ENCODE measurements around the gene MYOM1. TPM values are rescaled to one million over a fixed set of nuclear protein-coding genes. Genes with fewer than 3 reads are reported as not detected.
A peak's percentile ranks its signal among the peaks of the same experiment; 100 is the strongest.

Gene MYOM1
- total RNA-seq, 4 donors from 2014 or later = 13.3 to 31.7 (median 16.5) TPM

DNA sequence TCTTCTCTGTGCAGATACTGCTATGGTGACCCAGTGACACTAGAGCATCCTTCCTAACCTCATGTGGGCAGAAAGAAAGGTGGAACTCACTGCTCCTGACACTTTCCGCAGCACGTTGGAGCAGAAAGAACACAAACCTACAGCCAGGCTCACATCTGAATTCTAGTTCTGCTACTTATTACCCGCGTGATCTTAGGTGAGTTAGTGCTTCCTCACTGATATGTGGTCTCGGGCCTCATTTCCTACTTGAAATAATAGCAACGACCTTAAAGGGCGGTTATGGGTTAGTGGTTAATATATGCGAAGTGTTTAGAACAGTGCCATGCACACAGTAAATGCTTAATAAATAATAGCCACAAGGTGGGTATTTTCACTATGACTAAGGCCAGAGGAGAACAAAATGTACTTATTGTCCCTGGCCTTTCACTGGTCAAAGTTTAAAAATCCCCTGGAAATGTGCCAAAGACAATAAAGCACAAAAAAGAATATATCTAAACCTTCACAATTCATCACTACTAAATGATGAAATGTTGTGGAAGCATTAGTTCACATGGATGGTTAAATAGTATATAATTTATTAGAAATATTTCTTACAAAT is 66.6 kb downstream of the MYOM1 start:
- WGBS = 86% methylated on average over 8 of the region's 8 CpGs
- intact Hi-C loops (cut with DNase I) = loop anchor here (2.0 kb wide), 1 partner anchor 92 kb away; no protein-coding TSS in a partner anchor
- H3K4me3 ChIP-seq = no peak overlapping the region
- DNase-seq (ENCODE audit: extremely low spot score) = no peak
- H3K4me1 ChIP-seq = peaks cover 17 to 36% (median 22%) of the 10 kb centered on the region in 4 donors
- TF ChIP-seq EP300 (IDR thresholded peaks at IDR 0.05) (no peak), POLR2AphosphoS5 (IDR thresholded peaks at IDR 0.05) (no peak), POLR2A (IDR thresholded peaks at IDR 0.05; ENCODE audit: low read depth) (no peak), CTCF (IDR thresholded peaks at IDR 0.05) (no peak)
- peaks cover 0 to 4% (median 0%) of the 10 kb centered on the region in 4 donors for H3K36me3 ChIP-seq
- no peaks in the 10 kb centered on the region for H3K27me3 ChIP-seq
- peak overlapping the region in 3 of 4 donors; percentile 7 to 57 (median 52) for H3K27ac ChIP-seq (replicated peaks in 1 of 4)
- no peaks in the 10 kb centered on the region for H3K9me3 ChIP-seq

DNA sequence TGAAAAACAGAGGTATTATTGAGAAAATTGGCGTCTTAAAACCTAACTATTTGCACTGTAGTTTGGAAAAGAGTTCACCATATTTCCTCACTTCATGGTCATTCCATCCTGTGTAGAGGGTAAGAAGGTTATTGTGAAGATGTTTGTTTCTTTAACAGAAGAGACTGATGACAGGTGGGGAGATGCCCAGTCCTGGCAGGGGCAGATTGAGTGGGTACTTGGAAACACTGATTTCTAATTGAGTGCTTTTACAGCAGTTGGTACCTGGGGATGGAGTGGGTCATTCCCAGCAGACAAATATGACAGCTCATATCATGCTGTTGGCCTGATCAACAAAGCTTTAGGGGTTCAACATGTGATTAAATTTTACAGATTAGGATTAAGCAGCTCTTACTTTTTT is 67.5 kb downstream of the MYOM1 start:
- peak overlapping the region in 2 of 4 donors; percentile 7 to 52 for H3K27ac ChIP-seq (replicated peaks in 1 of 4)
- H3K4me1 ChIP-seq = peaks cover 17 to 36% (median 22%) of the 10 kb centered on the region in 4 donors
- H3K9me3 ChIP-seq = no peaks in the 10 kb centered on the region
- TF ChIP-seq CTCF (IDR thresholded peaks at IDR 0.05) (no peak), POLR2A (IDR thresholded peaks at IDR 0.05; ENCODE audit: low read depth) (no peak), POLR2AphosphoS5 (IDR thresholded peaks at IDR 0.05) (no peak), EP300 (IDR thresholded peaks at IDR 0.05) (no peak)
- no peak for DNase-seq (ENCODE audit: extremely low spot score)
- 79% methylated on average over 1 of the region's 1 CpG for WGBS
- H3K36me3 ChIP-seq = peaks cover 0 to 8% (median 0%) of the 10 kb centered on the region in 4 donors
- intact Hi-C loops (cut with DNase I) = loop anchor here (2.0 kb wide), 1 partner anchor 93 kb away; no protein-coding TSS in a partner anchor
- no peak overlapping the region for H3K4me3 ChIP-seq
- H3K27me3 ChIP-seq = no peaks in the 10 kb centered on the region

DNA sequence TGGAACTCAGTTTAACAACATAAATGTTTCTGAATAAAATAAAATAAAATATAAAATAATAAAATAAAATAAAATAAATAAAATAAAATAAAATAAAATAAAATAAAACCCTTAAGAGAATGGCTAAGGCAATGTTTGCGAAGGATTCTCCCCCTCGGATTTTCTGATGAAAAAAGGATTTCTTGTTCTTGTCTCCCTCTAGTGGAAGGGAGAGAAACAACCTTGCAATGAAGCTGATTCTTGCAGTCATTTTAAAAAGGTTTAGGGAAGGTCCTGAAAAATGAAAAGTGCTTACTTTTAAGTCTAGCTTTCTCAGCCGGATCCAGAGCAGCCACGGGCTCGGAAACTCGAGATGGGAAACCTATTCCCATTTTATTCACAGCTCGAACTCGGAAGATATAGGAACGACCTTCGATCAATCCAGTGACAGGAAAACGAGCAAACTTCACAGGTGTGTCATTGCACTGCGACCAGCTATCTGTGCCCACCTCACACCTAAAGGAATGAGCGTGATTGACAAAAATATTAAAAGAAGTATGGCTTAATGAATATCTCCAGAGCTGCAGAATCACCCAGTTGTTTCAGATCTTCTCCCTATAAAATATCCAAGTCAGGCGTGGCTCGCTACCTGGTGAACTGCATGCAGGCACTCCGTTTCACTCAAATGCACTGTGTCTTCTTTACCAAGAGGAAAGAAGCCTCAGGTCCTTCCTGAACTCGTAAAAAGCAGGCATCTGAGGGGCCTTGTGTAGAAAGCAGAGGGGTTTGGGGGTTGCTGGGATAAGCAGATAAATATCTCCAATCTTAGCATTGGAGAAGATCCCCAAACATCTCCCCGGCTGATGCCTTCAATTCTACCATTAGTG is 68.1 kb downstream of the MYOM1 start:
- intact Hi-C loops (cut with DNase I) = loop anchor here (2.0 kb wide), 1 partner anchor 93 kb away; no protein-coding TSS in a partner anchor

GRCh38 chr18:3150688-3151087 is 69.1 kb downstream of the MYOM1 start:
- 100% methylated on average over 2 of the region's 2 CpGs for WGBS
- intact Hi-C loops (cut with DNase I) = no loop called here

More for the DNA sequence above, 68.1 kb downstream of the MYOM1 start:
- H3K27me3 ChIP-seq = no peaks in the 10 kb centered on the region
- peaks cover 0 to 8% (median 0%) of the 10 kb centered on the region in 4 donors for H3K36me3 ChIP-seq
- DNase-seq (ENCODE audit: extremely low spot score) = no peak
- H3K4me3 ChIP-seq = no peak overlapping the region
- peaks cover 15 to 33% (median 21%) of the 10 kb centered on the region in 4 donors for H3K4me1 ChIP-seq
- no peak for TF ChIP-seq POLR2A (IDR thresholded peaks at IDR 0.05; ENCODE audit: low read depth)
- TF ChIP-seq EP300 (IDR thresholded peaks at IDR 0.05) = no peak
- peak; percentile 62 to 85 (median 80) for TF ChIP-seq CTCF (IDR thresholded peaks at IDR 0.05)
- TF ChIP-seq POLR2AphosphoS5 (IDR thresholded peaks at IDR 0.05) = no peak
- 63% methylated on average over 18 of the region's 18 CpGs for WGBS
- no peaks in the 10 kb centered on the region for H3K9me3 ChIP-seq
- peak overlapping the region in 1 of 4 donors; percentile 52 for H3K27ac ChIP-seq (replicated peaks in 1 of 4)

More at GRCh38 chr18:3150688-3151087, 69.1 kb downstream of the MYOM1 start:
- no peak overlapping the region for H3K27ac ChIP-seq (replicated peaks in 1 of 4)
- H3K9me3 ChIP-seq = no peaks in the 10 kb centered on the region
- H3K36me3 ChIP-seq = peaks cover 0 to 8% (median 0%) of the 10 kb centered on the region in 4 donors
- TF ChIP-seq POLR2AphosphoS5 (IDR thresholded peaks at IDR 0.05) (no peak), CTCF (IDR thresholded peaks at IDR 0.05) (no peak), EP300 (IDR thresholded peaks at IDR 0.05) (no peak), POLR2A (IDR thresholded peaks at IDR 0.05; ENCODE audit: low read depth) (no peak)
- H3K4me1 ChIP-seq = peaks cover 10 to 24% (median 12%) of the 10 kb centered on the region in 4 donors
- no peak overlapping the region for H3K4me3 ChIP-seq
- DNase-seq (ENCODE audit: extremely low spot score) = no peak
- H3K27me3 ChIP-seq = no peaks in the 10 kb centered on the region

All from esophagus muscularis mucosa (tissue), 4 donors.